Spleen (tissue), 7 donors: ENCODE results near the gene HIPK3.

ENCODE experiments used
- POLR2A ChIP-seq, 3 donors: fragments of 450-650 bp; IDR thresholded peaks; one replicate each; pipeline ENCODE4 v1.5.1; 2017; ENCODE audit warnings: antibody characterized with exemption in 3 of 3, mild to moderate bottlenecking in 1 of 3
- TF ChIP-seq, protein P1 (sequence below), 11 experiments: fragments of 200-600 bp in 7 of 11; fragments of 450-650 bp in 4 of 11; sonication (generic) in 4 of 11; IDR thresholded peaks in 8 of 11; conservative IDR thresholded peaks in 3 of 11; 1 replicate in 7 of 11; 2 replicates in 4 of 11; pipeline versions ENCODE4 v1.4.0 to v1.8.0; 2016 to 2021; ENCODE audit warnings: antibody characterized with exemption in 11 of 11, inconsistent platforms in 4 of 11, mild to moderate bottlenecking in 1 of 11
- donor health status: DM: no; HTN: no; CAD: no; lungs with moderate emphysema.
- donor health status: DM: no; HTN: no; CAD: no.
- donor health status: DM: no; HTN: no; CAD: no.

DNA sequence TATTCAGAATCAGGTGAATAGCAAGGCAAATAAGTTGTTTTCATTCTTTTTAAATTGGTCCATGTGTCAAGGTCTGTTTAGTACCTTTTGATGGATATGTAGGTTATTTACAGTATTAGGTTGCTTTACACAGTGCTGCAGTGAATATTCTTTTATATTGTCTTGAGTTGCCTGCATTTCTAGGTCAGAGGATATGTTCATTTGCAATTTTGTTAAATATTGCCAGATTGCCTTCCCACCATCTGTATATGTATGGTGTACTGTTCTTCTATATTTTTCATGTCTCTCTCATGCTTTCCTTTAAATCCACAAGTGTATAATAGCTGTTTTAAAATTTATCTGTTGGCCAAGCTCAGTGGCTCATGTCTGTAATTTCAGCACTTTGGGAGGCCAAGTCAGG, 24.6 kb downstream of the HIPK3 start:
- no peak for TF ChIP-seq POLR2A (IDR thresholded peaks at IDR 0.05)
- TF ChIP-seq, protein P1, sequence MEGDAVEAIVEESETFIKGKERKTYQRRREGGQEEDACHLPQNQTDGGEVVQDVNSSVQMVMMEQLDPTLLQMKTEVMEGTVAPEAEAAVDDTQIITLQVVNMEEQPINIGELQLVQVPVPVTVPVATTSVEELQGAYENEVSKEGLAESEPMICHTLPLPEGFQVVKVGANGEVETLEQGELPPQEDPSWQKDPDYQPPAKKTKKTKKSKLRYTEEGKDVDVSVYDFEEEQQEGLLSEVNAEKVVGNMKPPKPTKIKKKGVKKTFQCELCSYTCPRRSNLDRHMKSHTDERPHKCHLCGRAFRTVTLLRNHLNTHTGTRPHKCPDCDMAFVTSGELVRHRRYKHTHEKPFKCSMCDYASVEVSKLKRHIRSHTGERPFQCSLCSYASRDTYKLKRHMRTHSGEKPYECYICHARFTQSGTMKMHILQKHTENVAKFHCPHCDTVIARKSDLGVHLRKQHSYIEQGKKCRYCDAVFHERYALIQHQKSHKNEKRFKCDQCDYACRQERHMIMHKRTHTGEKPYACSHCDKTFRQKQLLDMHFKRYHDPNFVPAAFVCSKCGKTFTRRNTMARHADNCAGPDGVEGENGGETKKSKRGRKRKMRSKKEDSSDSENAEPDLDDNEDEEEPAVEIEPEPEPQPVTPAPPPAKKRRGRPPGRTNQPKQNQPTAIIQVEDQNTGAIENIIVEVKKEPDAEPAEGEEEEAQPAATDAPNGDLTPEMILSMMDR (IDR thresholded peaks at IDR 0.05 in 8 of 11, conservative IDR thresholded peaks at IDR 0.05 in 3 of 11): no peak
